Brain microvascular endothelial cell (primary cell): ENCODE results near the gene DIP2B.

Experiments
- DNase-seq: peaks from one replicate; pipeline ENCODE4 v3.0.0-alpha.2; 2020
- H3K27ac ChIP-seq: fragments of 250-450 bp; sonication (Bioruptor Pico); 2 replicates; pipeline ENCODE4 v1.5.1; 2020; ENCODE audit warnings: mild to moderate bottlenecking, moderate library complexity
- H3K27me3 ChIP-seq: fragments of 250-450 bp; sonication (Bioruptor Pico); replicated peaks from 2 replicates; pipeline ENCODE4 v1.5.1; 2020; ENCODE audit warnings: mild to moderate bottlenecking
- H3K36me3 ChIP-seq: fragments of 250-450 bp; sonication (Bioruptor Pico); replicated peaks from 2 replicates; pipeline ENCODE4 v1.5.1; 2020; ENCODE audit warnings: mild to moderate bottlenecking
- H3K4me3 ChIP-seq: 2 replicates; pipeline ENCODE4 v1.5.1; 2011; ENCODE audit warnings: low read depth, mild to moderate bottlenecking, control low read depth, low read length, moderate library complexity
- in situ Hi-C: cut with HindIII; loops from 2 replicates; pipeline ENCODE4 v1.10.0; 2017; ENCODE audit warnings: low sequenced_read_pairs, low pct_ligation_motif_present
- TF ChIP-seq, protein P1 (sequence below): IDR thresholded peaks from 2 replicates; pipeline ENCODE4 v1.5.1; 2011; ENCODE audit warnings: low read depth, mild to moderate bottlenecking, moderate library complexity, low read length, control low read depth, inconsistent platforms; ENCODE audit errors: missing control alignments

Gene DIP2B

DNA sequence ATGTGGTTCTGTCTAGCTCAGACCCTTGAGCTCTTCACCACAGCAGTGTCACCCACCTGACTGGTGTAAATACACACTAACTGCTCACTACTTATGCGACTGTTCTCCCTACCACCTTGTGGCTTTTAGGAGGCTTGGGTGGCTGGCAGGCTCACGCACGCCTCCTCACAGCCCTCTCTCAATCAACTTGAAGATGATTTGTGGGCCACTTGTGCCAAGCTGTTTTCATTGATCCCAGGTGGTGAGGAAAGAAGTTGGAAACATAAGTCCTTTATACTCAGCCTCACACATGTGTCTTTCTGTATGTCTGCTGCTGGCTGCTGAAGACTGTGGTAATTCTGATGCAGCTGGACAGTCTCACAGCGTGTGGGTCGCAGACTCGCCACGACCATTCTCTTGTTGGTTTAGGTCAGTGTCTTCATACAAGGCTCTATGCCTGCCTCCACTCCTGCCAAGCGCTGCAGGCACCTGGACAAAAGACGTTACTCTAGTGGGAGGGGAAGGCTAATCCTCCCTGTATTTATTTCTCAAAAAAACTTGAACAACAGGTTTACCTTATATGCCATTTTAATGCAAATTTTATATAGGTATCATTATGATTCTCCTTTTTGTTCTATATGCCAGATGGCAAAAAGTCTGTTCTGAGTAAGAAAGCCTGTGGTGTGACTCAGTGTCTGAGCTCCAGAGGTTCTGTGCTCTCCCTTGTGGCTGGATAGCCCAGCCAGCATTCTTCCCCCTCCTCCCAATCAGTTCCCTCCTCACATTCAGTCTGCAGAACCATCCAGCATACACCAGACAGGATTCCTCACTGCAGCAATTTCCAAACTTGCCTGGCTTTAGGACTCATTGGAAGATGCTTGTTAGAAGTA, 115.6 kb downstream of the DIP2B start:
- Histone ChIP-seq H3K36me3 (no peaks in the 10 kb centered on the region), H3K27ac (peak overlapping the region; percentile 63), H3K4me3 (no peak overlapping the region), H3K27me3 (no peaks in the 10 kb centered on the region)
- TF ChIP-seq, protein P1, sequence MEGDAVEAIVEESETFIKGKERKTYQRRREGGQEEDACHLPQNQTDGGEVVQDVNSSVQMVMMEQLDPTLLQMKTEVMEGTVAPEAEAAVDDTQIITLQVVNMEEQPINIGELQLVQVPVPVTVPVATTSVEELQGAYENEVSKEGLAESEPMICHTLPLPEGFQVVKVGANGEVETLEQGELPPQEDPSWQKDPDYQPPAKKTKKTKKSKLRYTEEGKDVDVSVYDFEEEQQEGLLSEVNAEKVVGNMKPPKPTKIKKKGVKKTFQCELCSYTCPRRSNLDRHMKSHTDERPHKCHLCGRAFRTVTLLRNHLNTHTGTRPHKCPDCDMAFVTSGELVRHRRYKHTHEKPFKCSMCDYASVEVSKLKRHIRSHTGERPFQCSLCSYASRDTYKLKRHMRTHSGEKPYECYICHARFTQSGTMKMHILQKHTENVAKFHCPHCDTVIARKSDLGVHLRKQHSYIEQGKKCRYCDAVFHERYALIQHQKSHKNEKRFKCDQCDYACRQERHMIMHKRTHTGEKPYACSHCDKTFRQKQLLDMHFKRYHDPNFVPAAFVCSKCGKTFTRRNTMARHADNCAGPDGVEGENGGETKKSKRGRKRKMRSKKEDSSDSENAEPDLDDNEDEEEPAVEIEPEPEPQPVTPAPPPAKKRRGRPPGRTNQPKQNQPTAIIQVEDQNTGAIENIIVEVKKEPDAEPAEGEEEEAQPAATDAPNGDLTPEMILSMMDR: peak; percentile 16
- DNase-seq: peak; percentile 94
- in situ Hi-C loops: no loop called here

DNA sequence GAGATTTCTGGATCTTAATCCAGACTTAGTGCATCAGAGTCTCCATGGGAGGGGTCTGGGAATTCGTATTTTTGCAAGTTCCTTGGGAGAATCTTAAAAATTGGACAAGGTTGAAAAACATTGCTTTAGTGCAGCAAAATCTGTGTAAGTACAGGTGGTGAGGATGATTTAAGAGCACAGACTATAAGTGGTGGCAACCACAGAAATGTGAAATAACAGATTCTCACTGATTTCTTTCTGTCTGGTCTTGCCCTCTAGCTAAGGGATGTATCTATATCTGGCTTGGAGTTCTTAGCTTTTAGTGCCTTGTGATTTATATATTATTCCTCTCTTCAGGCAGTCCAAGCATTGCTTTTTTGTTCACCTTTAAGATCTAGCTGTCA, 116.2 kb downstream of the DIP2B start:
- Histone ChIP-seq H3K4me3 (no peak overlapping the region), H3K27ac (peak overlapping the region; percentile 19), H3K27me3 (no peaks in the 10 kb centered on the region), H3K36me3 (no peaks in the 10 kb centered on the region)
- DNase-seq: no peak
- TF ChIP-seq, protein P1: no peak
- in situ Hi-C loops: no loop called here

DNA sequence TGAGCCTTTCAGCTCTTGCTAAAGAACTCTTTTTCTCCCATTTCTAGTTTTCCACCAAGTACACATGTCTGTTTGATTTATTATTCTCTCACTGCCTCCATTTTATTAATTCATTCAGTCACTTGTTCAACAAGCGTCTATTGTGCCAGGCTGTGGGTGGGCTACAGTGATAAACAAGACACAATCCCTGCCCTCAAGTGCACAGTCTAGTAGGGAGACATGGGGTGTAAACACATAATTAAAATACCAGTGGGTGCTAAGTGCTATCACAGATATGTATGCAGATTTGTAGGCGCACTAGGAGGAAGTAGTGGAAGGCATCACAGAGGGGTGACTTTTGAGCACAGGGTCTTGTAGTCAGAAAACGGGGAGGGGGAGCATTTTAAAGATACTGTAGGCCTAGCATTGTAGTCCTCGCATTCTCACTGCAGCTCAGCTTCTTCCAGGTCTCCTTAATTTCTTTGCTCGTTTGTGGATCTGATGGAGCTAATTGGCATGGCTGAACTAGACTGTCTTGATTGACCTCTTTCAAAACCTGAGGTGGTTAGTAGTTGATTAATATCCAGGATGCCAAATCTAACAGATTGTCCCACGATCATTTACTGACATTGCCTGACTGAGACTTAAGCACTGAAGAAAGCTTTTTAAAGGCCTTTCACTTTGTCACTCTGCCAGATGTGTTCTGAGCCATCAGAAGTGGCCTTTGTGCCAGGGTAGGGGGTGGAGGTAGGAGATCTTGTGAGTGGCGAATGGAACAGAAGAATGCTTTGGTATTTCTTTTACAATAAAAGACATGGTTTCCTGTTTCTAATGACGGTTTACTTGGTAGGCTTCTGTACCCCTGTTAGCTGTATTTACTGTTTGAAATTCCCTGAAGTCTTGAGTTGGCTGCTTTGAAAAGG, 116.9 kb downstream of the DIP2B start:
- in situ Hi-C loops: no loop called here
- Histone ChIP-seq H3K27ac (peak overlapping the region; percentile 19), H3K36me3 (no peaks in the 10 kb centered on the region), H3K27me3 (no peaks in the 10 kb centered on the region), H3K4me3 (no peak overlapping the region)
- TF ChIP-seq, protein P1: no peak
- no peak for DNase-seq

DNA sequence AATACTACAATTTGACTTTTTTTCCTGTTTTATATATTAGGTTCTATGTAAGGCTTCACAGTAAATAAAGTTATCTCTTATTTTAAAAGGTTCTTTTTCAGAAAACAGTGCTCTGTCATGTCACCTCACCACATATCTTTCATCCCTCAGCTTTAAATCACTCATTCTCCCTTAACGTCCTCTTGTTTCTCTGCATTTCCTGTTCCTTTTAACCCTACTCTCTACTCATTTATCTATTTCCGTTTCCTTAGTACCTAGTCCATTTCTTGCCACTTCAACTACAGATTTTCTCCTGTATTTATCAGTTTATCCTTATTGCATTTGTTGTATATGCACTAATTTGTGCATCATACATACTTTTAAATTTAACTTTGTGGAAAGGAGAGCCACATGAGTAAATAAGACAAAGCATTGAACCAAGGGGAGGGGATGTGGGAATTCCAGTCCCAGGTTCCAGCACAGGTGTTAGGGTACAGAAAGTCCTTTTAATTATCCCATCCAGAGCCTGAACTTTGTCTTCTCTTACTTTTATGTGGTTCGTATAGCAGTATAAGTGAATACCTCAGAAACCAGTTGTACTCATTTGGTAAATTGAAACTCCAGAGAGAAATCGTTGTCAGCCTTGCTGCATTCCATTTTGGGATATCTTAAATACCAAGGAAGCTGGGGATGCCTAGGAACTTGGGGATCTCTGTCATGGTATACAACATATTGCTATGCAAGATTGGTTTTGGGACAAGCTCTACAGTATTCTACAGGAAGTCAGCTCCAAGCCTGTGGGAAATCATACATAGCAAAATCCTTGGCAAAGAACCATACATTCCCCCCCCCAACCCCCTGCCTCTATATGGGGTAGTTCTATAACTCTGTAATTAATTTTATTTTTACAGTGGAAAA, 120.5 kb downstream of the DIP2B start:
- Histone ChIP-seq H3K4me3 (no peak overlapping the region), H3K27ac (no peak overlapping the region), H3K36me3 (peaks cover 3% of the 10 kb centered on the region), H3K27me3 (no peaks in the 10 kb centered on the region)
- in situ Hi-C loops: no loop called here
- DNase-seq: no peak
- TF ChIP-seq, protein P1: no peak

DNA sequence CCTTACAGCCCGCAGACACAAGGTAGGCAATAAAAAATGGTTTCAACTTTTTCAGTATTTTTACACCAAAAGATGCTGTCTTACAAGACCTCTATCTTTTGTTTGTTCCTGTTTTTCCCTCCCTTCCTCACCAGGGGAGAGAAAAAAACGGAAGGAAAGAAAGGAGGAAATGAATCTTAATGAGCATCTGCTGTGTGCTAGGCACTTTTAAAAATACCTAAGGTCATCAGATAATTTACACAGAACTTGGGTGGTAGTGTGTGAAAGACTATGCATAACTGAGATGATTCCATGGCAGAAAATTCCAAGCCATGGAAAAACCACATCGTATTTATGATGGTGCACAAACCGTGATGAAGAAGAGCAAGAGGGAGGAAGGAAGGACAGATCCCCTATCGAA, 121.2 kb downstream of the DIP2B start:
- H3K27me3 ChIP-seq: no peaks in the 10 kb centered on the region
- no peak overlapping the region for H3K4me3 ChIP-seq
- TF ChIP-seq, protein P1: no peak
- no peak for DNase-seq
- in situ Hi-C loops: no loop called here
- no peak overlapping the region for H3K27ac ChIP-seq
- peaks cover 3% of the 10 kb centered on the region for H3K36me3 ChIP-seq
